HUES48 (cell line): ENCODE measurements around the gene HACD1.
"Not testable (repeated sequence)": the region's sequence is repeated elsewhere in the genome, so short reads cannot be mapped to it uniquely, and the experiment has no call there.

Experiments used
- H3K27ac ChIP-seq: one replicate; pipeline ENCODE4 v1.7.0; 2013; ENCODE audit warnings: low read depth, low read length, inconsistent platforms
- H3K27me3 ChIP-seq: 2 replicates; pipeline ENCODE4 v1.6.1; 2013; ENCODE audit warnings: mild to moderate bottlenecking, low read length; ENCODE audit not compliant: control insufficient read depth, insufficient read depth
- H3K36me3 ChIP-seq: 2 replicates; pipeline ENCODE4 v1.6.1; 2013; ENCODE audit warnings: low read length; ENCODE audit not compliant: control insufficient read depth, insufficient read depth
- H3K4me1 ChIP-seq: 2 replicates; pipeline ENCODE4 v1.6.1; 2013; ENCODE audit warnings: mild to moderate bottlenecking, low read length; ENCODE audit not compliant: control insufficient read depth, insufficient read depth
- H3K4me3 ChIP-seq: 2 replicates; pipeline ENCODE4 v1.5.1; 2013; ENCODE audit warnings: mild to moderate bottlenecking, low read depth, low read length
- H3K9ac ChIP-seq: 2 replicates; pipeline ENCODE4 v1.6.1; 2013; ENCODE audit warnings: mild to moderate bottlenecking, low read depth, low read length, moderate library complexity
- H3K9me3 ChIP-seq: 2 replicates; pipeline ENCODE4 v1.6.1; 2013; ENCODE audit warnings: low read length; ENCODE audit not compliant: control insufficient read depth, insufficient read depth

HACD1 gene

GRCh38 chr10:17643339-17643754 is 26.2 kb upstream of the HACD1 start:
- H3K4me3 ChIP-seq = peak overlapping the region; percentile 88
- H3K36me3 ChIP-seq = no peaks in the 10 kb centered on the region
- peak overlapping the region; percentile 95 for H3K9ac ChIP-seq
- peaks cover 7% of the 10 kb centered on the region for H3K4me1 ChIP-seq
- H3K27ac ChIP-seq = peak overlapping the region; percentile 99
- no peaks in the 10 kb centered on the region for H3K27me3 ChIP-seq
- no peaks in the 10 kb centered on the region for H3K9me3 ChIP-seq

DNA sequence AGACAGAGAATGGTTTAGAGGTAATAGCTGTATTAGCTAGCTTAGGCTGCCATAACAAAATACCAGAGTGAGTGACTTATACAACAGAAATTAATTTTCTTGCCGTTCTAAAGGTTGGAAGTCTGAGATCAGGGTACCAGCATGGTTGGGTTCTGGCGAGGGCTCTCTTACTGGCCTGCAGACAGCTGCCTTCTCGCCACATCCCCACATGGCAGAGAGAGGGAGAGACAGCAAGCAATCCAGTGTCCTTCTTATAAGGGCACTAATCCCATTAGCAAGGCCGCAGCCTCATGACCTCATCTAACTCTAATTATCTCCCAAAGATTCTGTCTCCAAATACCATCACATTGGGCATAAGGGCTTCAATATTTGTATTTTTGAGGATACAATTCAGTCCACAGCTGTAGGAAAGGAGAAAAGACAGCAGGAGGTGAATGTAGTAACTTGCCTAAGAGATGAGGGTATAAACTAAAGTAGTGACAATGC is 23.2 kb upstream of the HACD1 start:
- Histone ChIP-seq H3K9me3 (no peaks in the 10 kb centered on the region), H3K9ac (no peak overlapping the region), H3K27ac (no peak overlapping the region), H3K27me3 (no peaks in the 10 kb centered on the region), H3K4me3 (no peak overlapping the region), H3K36me3 (no peaks in the 10 kb centered on the region), H3K4me1 (peaks cover 3% of the 10 kb centered on the region)

GRCh38 chr10:17637869-17638268 is 20.7 kb upstream of the HACD1 start:
- no peak overlapping the region for H3K27ac ChIP-seq
- no peak overlapping the region for H3K4me3 ChIP-seq
- H3K9me3 ChIP-seq = no peaks in the 10 kb centered on the region
- no peaks in the 10 kb centered on the region for H3K4me1 ChIP-seq
- no peaks in the 10 kb centered on the region for H3K27me3 ChIP-seq
- H3K36me3 ChIP-seq = no peaks in the 10 kb centered on the region
- no peak overlapping the region for H3K9ac ChIP-seq

DNA sequence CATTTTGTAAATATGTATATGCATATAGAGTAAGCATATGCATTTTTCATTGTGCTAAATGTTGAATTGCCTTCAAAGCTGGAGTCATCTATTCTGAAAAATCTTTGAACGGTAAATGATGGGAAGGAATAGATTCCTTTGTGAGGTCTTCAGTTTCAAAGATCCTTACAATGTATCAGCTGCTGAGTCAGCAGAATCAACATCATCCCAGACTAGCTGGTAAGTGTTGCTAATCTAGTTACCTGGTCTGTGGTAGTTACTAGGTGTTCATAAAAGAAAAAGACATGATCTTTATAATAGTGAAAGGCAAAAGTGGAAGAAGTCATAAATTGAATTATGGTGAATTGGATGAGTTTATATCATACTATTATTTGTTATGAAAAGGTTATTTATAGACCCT is 16.2 kb upstream of the HACD1 start:
- H3K36me3 ChIP-seq = no peaks in the 10 kb centered on the region
- H3K4me3 ChIP-seq = no peak overlapping the region
- no peaks in the 10 kb centered on the region for H3K9me3 ChIP-seq
- no peak overlapping the region for H3K9ac ChIP-seq
- no peak overlapping the region for H3K27ac ChIP-seq
- H3K27me3 ChIP-seq = no peaks in the 10 kb centered on the region
- no peaks in the 10 kb centered on the region for H3K4me1 ChIP-seq

DNA sequence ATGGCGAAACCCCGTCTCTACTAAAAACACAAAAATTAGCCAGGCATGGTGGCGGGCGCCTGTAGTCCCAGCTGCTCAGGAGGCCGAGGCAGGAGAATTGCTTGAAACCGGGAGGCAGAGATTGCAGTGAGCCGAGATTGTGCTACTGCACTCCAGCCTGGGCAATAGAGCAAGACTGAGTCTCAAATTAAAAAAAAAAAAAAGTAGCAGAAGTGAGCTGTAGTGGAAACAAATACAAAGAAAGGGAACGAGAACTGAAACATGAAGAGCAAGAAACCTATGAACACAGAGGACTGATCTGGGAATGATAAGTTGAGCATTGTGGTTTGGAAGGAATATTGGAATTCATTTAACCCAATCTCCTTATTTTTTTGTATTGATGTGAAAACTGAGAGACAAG is 15.4 kb upstream of the HACD1 start:
- H3K4me3 ChIP-seq, H3K27me3 ChIP-seq, H3K9me3 ChIP-seq, H3K27ac ChIP-seq, H3K4me1 ChIP-seq, H3K36me3 ChIP-seq, H3K9ac ChIP-seq: not testable (repeated sequence)

GRCh38 chr10:17626656-17627055 is 9.5 kb upstream of the HACD1 start:
- no peaks in the 10 kb centered on the region for H3K27me3 ChIP-seq
- H3K36me3 ChIP-seq = no peaks in the 10 kb centered on the region
- no peaks in the 10 kb centered on the region for H3K4me1 ChIP-seq
- H3K9me3 ChIP-seq = no peaks in the 10 kb centered on the region
- no peak overlapping the region for H3K4me3 ChIP-seq
- no peak overlapping the region for H3K9ac ChIP-seq
- H3K27ac ChIP-seq = no peak overlapping the region

DNA sequence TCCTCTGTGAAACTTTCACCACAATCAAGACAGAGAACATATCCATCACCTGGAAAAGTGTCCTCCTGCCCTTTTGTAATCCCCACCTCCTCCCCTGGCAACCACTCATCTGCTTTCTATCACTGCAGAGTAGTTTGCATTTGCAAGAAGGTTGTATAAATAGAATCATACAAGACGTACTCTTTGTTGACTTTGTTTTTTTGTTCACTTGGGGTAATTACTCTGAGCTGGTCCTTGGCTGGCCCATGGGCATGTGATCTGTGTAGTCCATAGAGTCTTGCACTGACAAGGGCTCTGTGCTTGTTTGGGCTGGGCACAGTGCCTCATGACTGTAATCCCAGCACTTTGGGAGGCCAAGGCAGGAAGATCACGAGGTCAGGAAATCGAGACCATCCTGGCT is 7.8 kb upstream of the HACD1 start:
- Histone ChIP-seq H3K9ac (no peak overlapping the region), H3K4me3 (no peak overlapping the region), H3K9me3 (no peaks in the 10 kb centered on the region), H3K27me3 (no peaks in the 10 kb centered on the region), H3K36me3 (no peaks in the 10 kb centered on the region), H3K27ac (no peak overlapping the region), H3K4me1 (no peaks in the 10 kb centered on the region)

GRCh38 chr10:17622061-17622460 is 4.9 kb upstream of the HACD1 start:
- Histone ChIP-seq H3K27me3 (no peaks in the 10 kb centered on the region), H3K36me3 (no peaks in the 10 kb centered on the region), H3K4me3 (no peak overlapping the region), H3K27ac (no peak overlapping the region), H3K9me3 (no peaks in the 10 kb centered on the region), H3K4me1 (no peaks in the 10 kb centered on the region), H3K9ac (no peak overlapping the region)

DNA sequence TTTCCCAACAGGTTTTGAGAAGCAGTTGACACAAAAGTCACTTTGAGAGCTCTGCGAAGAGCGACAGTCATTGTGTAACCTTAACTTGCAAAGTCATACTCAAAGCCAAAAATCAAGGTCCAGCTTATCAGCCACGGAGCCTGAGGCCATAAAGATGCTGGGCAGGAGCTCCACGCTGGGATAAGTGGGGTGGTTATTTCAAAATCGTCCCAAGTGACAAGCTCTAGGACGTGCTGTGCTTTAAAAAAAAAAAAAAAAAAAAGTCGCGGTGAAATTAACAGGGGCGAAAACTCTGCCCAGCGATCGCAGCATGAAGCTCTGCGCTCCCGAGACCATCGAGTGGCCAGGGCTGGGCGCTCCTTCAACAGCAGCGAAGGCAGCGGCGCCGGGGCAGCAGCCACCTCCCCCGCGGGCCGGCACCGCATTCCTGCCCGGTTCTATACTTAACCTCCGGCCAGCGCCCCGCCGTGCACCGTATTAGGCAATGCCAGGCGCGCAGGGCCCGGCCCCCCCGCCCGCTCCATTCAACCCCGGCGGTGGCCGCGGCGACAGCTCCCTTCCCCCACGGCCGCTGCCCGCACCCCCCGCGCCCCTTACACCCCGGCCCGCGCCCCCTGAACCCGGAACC is 657 bp downstream of the HACD1 start:
- no peaks in the 10 kb centered on the region for H3K9me3 ChIP-seq
- H3K27me3 ChIP-seq = no peaks in the 10 kb centered on the region
- peak overlapping the region; percentile 92 for H3K9ac ChIP-seq
- H3K36me3 ChIP-seq = peaks cover 7% of the 10 kb centered on the region; the same call in 1 of the 2 replicates
- H3K27ac ChIP-seq = peak overlapping the region; percentile 81
- H3K4me1 ChIP-seq = no peaks in the 10 kb centered on the region
- peak overlapping the region; percentile 78 for H3K4me3 ChIP-seq

GRCh38 chr10:17609523-17610079 is 7.6 kb downstream of the HACD1 start:
- no peak overlapping the region for H3K9ac ChIP-seq
- 0 out of 2 replicates have a peak, but pooled peaks cover 4% of the 10 kb centered on the region for H3K36me3 ChIP-seq
- H3K27ac ChIP-seq = no peak overlapping the region
- no peaks in the 10 kb centered on the region for H3K4me1 ChIP-seq
- H3K4me3 ChIP-seq = no peak overlapping the region
- no peaks in the 10 kb centered on the region for H3K9me3 ChIP-seq
- no peaks in the 10 kb centered on the region for H3K27me3 ChIP-seq

DNA sequence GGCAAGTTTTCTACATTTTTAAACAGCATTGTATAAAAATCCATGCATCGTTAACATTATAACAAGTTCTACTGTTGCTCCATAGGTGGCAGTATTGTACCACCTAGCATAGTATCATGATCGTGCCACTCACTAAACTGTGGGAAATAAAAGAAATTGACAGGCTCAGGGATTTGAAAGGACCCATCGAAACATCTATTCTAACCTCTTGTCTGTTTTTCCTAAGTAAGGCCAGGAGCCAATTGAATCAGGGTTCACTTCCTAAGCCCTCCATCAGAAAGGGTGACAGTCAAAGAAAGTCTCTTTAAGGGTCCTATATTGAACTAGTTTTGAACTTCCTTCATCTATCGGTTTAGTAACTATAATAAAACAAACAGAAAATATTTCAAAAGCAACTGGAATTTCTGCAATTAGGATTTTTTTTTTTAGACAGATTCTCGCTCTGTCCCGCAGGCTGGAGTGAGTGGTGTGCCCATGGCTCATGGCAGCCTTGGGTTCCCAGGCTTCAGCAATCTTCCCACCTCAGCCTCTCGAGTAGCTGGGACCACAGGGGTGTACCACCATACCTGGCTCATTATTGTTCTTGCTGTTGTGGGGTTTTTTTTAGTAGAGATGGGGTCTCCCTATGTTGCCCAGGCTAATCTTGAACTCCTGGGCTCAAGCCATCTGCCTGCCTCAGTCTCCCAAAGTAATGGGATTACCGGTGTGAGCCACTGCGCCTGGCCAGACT is 9.4 kb downstream of the HACD1 start:
- Histone ChIP-seq H3K4me1 (no peaks in the 10 kb centered on the region), H3K36me3 (peaks cover 7% of the 10 kb centered on the region; the same call in 1 of the 2 replicates), H3K9me3 (no peaks in the 10 kb centered on the region), H3K4me3 (no peak overlapping the region), H3K27me3 (no peaks in the 10 kb centered on the region), H3K9ac (no peak overlapping the region), H3K27ac (no peak overlapping the region)
